ENCODE results near the gene CSMD2. TPM values are rescaled to one million over a fixed set of nuclear protein-coding genes. Genes with fewer than 3 reads are reported as not detected.

Gene CSMD2
- polyA plus RNA-seq, 1 experiment: 1.8 TPM

DNA sequence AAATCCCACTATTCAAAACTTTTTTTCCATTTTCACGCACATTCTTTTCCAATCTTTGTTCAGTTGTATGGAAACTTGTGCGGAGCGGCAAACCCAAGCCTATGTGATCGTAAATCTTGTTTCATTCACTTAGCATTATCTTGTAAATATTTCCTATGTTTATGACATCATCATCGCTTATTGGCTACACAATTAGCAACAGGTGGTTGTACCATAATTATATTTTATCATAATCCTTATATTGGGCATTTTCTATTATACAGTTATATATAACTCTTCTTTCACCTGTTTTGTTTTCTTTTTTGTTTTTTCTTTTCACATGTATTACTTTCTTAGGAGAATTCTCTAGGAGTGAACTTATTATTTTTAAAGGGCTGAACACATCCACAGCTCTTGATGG is 627.1 kb downstream of the CSMD2 start:
- no peaks in the 10 kb centered on the region for H3K36me3 ChIP-seq (ENCODE audit: control insufficient read depth, insufficient read depth, low read length)
- H3K4me3 ChIP-seq (ENCODE audit: low read depth, low read length): no peak overlapping the region
- H3K27me3 ChIP-seq (ENCODE audit: control insufficient read depth, insufficient read depth, low read length): no peaks in the 10 kb centered on the region
- CTCF ChIA-PET: interaction anchor here (1.0 kb wide), 1 partner anchor 43 kb away, joined by 3 read pairs; no protein-coding TSS in a partner anchor
- TF ChIP-seq, protein P1, sequence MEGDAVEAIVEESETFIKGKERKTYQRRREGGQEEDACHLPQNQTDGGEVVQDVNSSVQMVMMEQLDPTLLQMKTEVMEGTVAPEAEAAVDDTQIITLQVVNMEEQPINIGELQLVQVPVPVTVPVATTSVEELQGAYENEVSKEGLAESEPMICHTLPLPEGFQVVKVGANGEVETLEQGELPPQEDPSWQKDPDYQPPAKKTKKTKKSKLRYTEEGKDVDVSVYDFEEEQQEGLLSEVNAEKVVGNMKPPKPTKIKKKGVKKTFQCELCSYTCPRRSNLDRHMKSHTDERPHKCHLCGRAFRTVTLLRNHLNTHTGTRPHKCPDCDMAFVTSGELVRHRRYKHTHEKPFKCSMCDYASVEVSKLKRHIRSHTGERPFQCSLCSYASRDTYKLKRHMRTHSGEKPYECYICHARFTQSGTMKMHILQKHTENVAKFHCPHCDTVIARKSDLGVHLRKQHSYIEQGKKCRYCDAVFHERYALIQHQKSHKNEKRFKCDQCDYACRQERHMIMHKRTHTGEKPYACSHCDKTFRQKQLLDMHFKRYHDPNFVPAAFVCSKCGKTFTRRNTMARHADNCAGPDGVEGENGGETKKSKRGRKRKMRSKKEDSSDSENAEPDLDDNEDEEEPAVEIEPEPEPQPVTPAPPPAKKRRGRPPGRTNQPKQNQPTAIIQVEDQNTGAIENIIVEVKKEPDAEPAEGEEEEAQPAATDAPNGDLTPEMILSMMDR (IDR thresholded peaks at IDR 0.05; ENCODE audit: insufficient read depth, low read depth, low read length): no peak
- no peak for DNase-seq (ENCODE audit: low read depth)
- POLR2A ChIA-PET: no interaction called here

- no peaks in the 10 kb centered on the region for H3K36me3 ChIP-seq (ENCODE audit: control insufficient read depth, insufficient read depth, low read length)
- POLR2A ChIA-PET: interaction anchor here (0.6 kb wide), 1 partner anchor 306 kb away, joined by 7 read pairs; no protein-coding TSS in a partner anchor
- CTCF ChIA-PET: interaction anchor here (1.8 kb wide), 1 partner anchor 9 kb away, joined by 4 read pairs; no protein-coding TSS in a partner anchor
- TF ChIP-seq, protein P1 (IDR thresholded peaks at IDR 0.05; ENCODE audit: insufficient read depth, low read depth, low read length): no peak
- H3K27me3 ChIP-seq (ENCODE audit: control insufficient read depth, insufficient read depth, low read length): no peaks in the 10 kb centered on the region
- no peak overlapping the region for H3K4me3 ChIP-seq (ENCODE audit: low read depth, low read length)
- no peak for DNase-seq (ENCODE audit: low read depth)
Measured at GRCh38 chr1:33535334-33535733, 629.7 kb downstream of the CSMD2 start.

GRCh38 chr1:33532936-33533335 is 632.1 kb downstream of the CSMD2 start:
- Histone ChIP-seq H3K36me3 (ENCODE audit: control insufficient read depth, insufficient read depth, low read length) (no peaks in the 10 kb centered on the region), H3K4me3 (ENCODE audit: low read depth, low read length) (no peak overlapping the region), H3K27me3 (ENCODE audit: control insufficient read depth, insufficient read depth, low read length) (no peaks in the 10 kb centered on the region)
- TF ChIP-seq, protein P1 (IDR thresholded peaks at IDR 0.05; ENCODE audit: insufficient read depth, low read depth, low read length): no peak
- ChIA-PET POLR2A (no interaction called here), CTCF (no interaction called here)
- DNase-seq (ENCODE audit: low read depth): no peak

GRCh38 chr1:33532250-33532649 is 632.8 kb downstream of the CSMD2 start:
- POLR2A ChIA-PET: no interaction called here
- Histone ChIP-seq H3K4me3 (ENCODE audit: low read depth, low read length) (no peak overlapping the region), H3K27me3 (ENCODE audit: control insufficient read depth, insufficient read depth, low read length) (no peaks in the 10 kb centered on the region), H3K36me3 (ENCODE audit: control insufficient read depth, insufficient read depth, low read length) (no peaks in the 10 kb centered on the region)
- TF ChIP-seq, protein P1 (IDR thresholded peaks at IDR 0.05; ENCODE audit: insufficient read depth, low read depth, low read length): no peak
- CTCF ChIA-PET: no interaction called here
- DNase-seq (ENCODE audit: low read depth): no peak

DNA sequence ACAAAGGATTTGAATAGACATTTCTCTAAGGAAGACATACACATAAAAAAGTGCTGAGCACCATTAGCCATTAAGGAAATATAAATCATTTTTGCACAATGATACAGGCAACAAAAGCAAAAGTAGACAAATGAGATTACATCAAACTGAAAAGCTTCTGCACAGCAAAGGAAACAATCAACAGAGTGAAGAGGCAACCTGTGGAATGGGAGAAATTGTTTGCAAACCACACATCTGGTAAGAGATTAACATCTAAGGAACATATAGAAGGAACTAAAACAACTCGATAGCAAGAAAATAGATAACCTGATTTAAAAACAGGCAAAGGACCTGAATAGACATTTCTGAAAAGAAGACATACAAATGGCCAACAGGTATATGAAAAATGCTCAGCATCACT is 635.1 kb downstream of the CSMD2 start:
- no peak overlapping the region for H3K4me3 ChIP-seq (ENCODE audit: low read depth, low read length)
- no peaks in the 10 kb centered on the region for H3K36me3 ChIP-seq (ENCODE audit: control insufficient read depth, insufficient read depth, low read length)
- H3K27me3 ChIP-seq (ENCODE audit: control insufficient read depth, insufficient read depth, low read length): no peaks in the 10 kb centered on the region
- ChIA-PET CTCF (no interaction called here), POLR2A (no interaction called here)
- TF ChIP-seq, protein P1 (IDR thresholded peaks at IDR 0.05; ENCODE audit: insufficient read depth, low read depth, low read length): no peak
- no peak for DNase-seq (ENCODE audit: low read depth)

Data from BJ (cell line).